Kidney (tissue), 14 donors: ENCODE measurements around the gene XRRA1. TPM values are rescaled to one million over a fixed set of nuclear protein-coding genes. Genes with fewer than 3 reads are reported as not detected.

Experiments
- DNase-seq, 5 donors: peaks; one replicate each; pipeline ENCODE4 v3.0.0-alpha.2; 2013 to 2020
- FAIRE-seq: peaks from 2 replicates; lab custom pipeline; 2012; peaks lifted over from hg19 to GRCh38; lab: Jason Lieb, UNC
- H3K27ac ChIP-seq, 2 donors: one replicate each; pipeline ENCODE4 v1.7.0; 2013; ENCODE audit warnings: low read depth in 2 of 2, low read length in 2 of 2, inconsistent platforms in 1 of 2
- H3K27me3 ChIP-seq: one replicate; pipeline ENCODE4 v1.7.1; 2013; ENCODE audit warnings: low read length, inconsistent platforms; ENCODE audit not compliant: control insufficient read depth, insufficient read depth
- H3K36me3 ChIP-seq, 3 donors: one replicate each; pipeline versions ENCODE4 v1.7.0 to v1.7.1; 2013; ENCODE audit warnings: low read length in 3 of 3, control low read depth in 1 of 3, inconsistent platforms in 1 of 3; ENCODE audit not compliant: insufficient read depth in 3 of 3, control insufficient read depth in 2 of 3
- H3K4me1 ChIP-seq, 3 donors: one replicate each; pipeline versions ENCODE4 v1.7.0 to v1.7.1; 2013; ENCODE audit warnings: low read length in 3 of 3, inconsistent platforms in 1 of 3, low read depth in 1 of 3; ENCODE audit not compliant: control insufficient read depth in 2 of 3, insufficient read depth in 2 of 3
- H3K4me3 ChIP-seq, 3 donors: one replicate each; pipeline versions ENCODE4 v1.7.0 to v1.8.1; 2013; ENCODE audit warnings: low read length in 3 of 3, control low read depth in 1 of 3, inconsistent platforms in 1 of 3
- H3K9ac ChIP-seq, 3 donors: one replicate each; pipeline versions ENCODE4 v1.7.0 to v1.7.1; 2013; ENCODE audit warnings: low read length in 3 of 3, control low read depth in 1 of 3, inconsistent platforms in 1 of 3
- H3K9me3 ChIP-seq, 3 donors: one replicate each; pipeline versions ENCODE4 v1.7.0 to v1.7.1; 2013; ENCODE audit warnings: low read length in 3 of 3, control low read depth in 1 of 3, inconsistent platforms in 1 of 3; ENCODE audit not compliant: control insufficient read depth in 2 of 3, insufficient read depth in 1 of 3
- CTCF ChIP-seq: IDR thresholded peaks from 3 replicates; pipeline ENCODE4 v1.5.1; 2012; ENCODE audit warnings: mild to moderate bottlenecking, moderate library complexity, borderline replicate concordance; ENCODE audit not compliant: insufficient read depth; ENCODE audit errors: extremely low read depth
- intact Hi-C: fragments of 100-400 bp; cut with DNase I; formaldehyde crosslinking; loops from one replicate; pipeline ENCODE4 v1.11.1; 2022
- polyA plus RNA-seq: library from polyadenylated mRNA; stranded (reverse); fragments of 350-450 nt; fragmentation: Illumina TruSeq; extraction: RNeasy Lipid Tissue Mini Kit (QIAGEN cat#74804); gene quantifications from one replicate; pipeline ENCODE4 v1.2.3, GENCODE V29; 2014; ENCODE audit warnings: low read depth, low replicate concordance; ENCODE audit not compliant: insufficient read depth
- total RNA-seq: library from RNA; stranded (reverse); fragmentation: NEBNext Ultra II Directional; extraction: Animal tissue kit (Norgen Biotek cat#: 25700); gene quantifications from one replicate; pipeline ENCODE4 v1.2.1, GENCODE V29; 2021
- donor health status: control.
- donor health status: control.
- donor health status: control.
- donor health status: control.
- donor health status: control.
- donor health status: DM: yes; HTN: yes; CAD: no.
- donor health status: Normal renal cell carcinoma (clear cell type).

The XRRA1 gene
- total and polyA plus RNA-seq, 2 donors from 2014 or later: 2.6 to 14.6 TPM

- intact Hi-C loops: no loop called here
- peaks cover 0 to 4% (median 2%) of the 10 kb centered on the region in 3 donors for H3K36me3 ChIP-seq
- H3K27ac ChIP-seq: no peak overlapping the region
- no peak overlapping the region for H3K4me3 ChIP-seq
- TF ChIP-seq CTCF: no peak
- FAIRE-seq: no peak
- no peaks in the 10 kb centered on the region for H3K27me3 ChIP-seq
- no peak for DNase-seq
- no peak overlapping the region for H3K9ac ChIP-seq
- no peaks in the 10 kb centered on the region for H3K9me3 ChIP-seq
- peaks cover 0 to 6% (median 0%) of the 10 kb centered on the region in 3 donors for H3K4me1 ChIP-seq
These were observed 9.2 kb upstream of the XRRA1 start for GRCh38 chr11:74957937-74958629.

- H3K36me3 ChIP-seq: peaks cover 0 to 4% (median 2%) of the 10 kb centered on the region in 3 donors
- DNase-seq (no peak), FAIRE-seq (no peak)
- H3K4me3 ChIP-seq: no peak overlapping the region
- no peak for TF ChIP-seq CTCF
- intact Hi-C loops: no loop called here
- peaks cover 0 to 3% (median 0%) of the 10 kb centered on the region in 3 donors for H3K4me1 ChIP-seq
- no peak overlapping the region for H3K27ac ChIP-seq
- no peaks in the 10 kb centered on the region for H3K9me3 ChIP-seq
- H3K27me3 ChIP-seq: no peaks in the 10 kb centered on the region
- H3K9ac ChIP-seq: no peak overlapping the region
These were observed 7.6 kb upstream of the XRRA1 start for GRCh38 chr11:74956397-74957015.

GRCh38 chr11:74954199-74954598 lies 5.3 kb upstream of the XRRA1 start:
- Histone ChIP-seq H3K36me3 (peaks cover 0 to 2% (median 0%) of the 10 kb centered on the region in 3 donors), H3K4me1 (peaks cover 0 to 12% (median 7%) of the 10 kb centered on the region in 3 donors), H3K4me3 (no peak overlapping the region), H3K9ac (no peak overlapping the region), H3K27ac (no peak overlapping the region), H3K9me3 (no peaks in the 10 kb centered on the region), H3K27me3 (no peaks in the 10 kb centered on the region)
- intact Hi-C loops: no loop called here
- DNase-seq (no peak), FAIRE-seq (no peak)
- no peak for TF ChIP-seq CTCF
